ENCODE measurements around the gene PYM1.

DNA sequence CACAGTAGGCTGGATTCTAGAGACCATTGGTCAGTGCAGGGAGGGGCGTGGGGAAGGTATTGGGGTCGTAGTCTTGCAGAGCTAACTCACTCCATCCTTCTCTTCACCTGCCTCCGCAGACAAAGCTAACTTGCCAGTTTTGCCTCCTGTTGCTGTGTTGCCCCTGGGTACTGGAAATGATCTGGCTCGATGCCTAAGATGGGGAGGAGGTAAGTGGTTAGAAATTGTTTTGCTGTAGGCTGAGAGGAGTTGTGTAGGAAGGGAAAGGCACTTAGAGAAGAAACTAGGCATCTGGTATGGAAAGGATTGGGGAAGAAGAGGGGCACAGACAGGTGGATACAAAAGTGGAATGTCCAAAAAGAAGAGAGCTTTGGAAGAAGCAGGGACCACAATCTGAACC is 14.4 kb upstream of the PYM1 start:
- TF ChIP-seq, protein P1, sequence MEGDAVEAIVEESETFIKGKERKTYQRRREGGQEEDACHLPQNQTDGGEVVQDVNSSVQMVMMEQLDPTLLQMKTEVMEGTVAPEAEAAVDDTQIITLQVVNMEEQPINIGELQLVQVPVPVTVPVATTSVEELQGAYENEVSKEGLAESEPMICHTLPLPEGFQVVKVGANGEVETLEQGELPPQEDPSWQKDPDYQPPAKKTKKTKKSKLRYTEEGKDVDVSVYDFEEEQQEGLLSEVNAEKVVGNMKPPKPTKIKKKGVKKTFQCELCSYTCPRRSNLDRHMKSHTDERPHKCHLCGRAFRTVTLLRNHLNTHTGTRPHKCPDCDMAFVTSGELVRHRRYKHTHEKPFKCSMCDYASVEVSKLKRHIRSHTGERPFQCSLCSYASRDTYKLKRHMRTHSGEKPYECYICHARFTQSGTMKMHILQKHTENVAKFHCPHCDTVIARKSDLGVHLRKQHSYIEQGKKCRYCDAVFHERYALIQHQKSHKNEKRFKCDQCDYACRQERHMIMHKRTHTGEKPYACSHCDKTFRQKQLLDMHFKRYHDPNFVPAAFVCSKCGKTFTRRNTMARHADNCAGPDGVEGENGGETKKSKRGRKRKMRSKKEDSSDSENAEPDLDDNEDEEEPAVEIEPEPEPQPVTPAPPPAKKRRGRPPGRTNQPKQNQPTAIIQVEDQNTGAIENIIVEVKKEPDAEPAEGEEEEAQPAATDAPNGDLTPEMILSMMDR (conservative IDR thresholded peaks at IDR 0.05 in 1 of 2, IDR thresholded peaks at IDR 0.05 in 1 of 2; ENCODE audit: extremely low read depth in 1 of 2, insufficient read depth in 1 of 2, low read depth in 1 of 2, low read length in 2 of 2), result no peak
- no peak for TF ChIP-seq EZH2 (IDR thresholded peaks at IDR 0.05; ENCODE audit: borderline replicate concordance, low read length)
